Testis (tissue), 2 donors: ENCODE results near the gene CPLX3.

ENCODE experiments used
- CTCF ChIP-seq, 3 experiments: fragments of 450-650 bp in 2 of 3; fragments of 200-600 bp in 1 of 3; sonication (generic) in 1 of 3; IDR thresholded peaks; one replicate each; pipeline ENCODE4 v1.5.1; 2016 to 2019; ENCODE audit warnings: antibody characterized with exemption in 3 of 3, mild to moderate bottlenecking in 2 of 3, moderate library complexity in 1 of 3
- POLR2A ChIP-seq: fragments of 450-650 bp; IDR thresholded peaks from one replicate; pipeline ENCODE4 v1.6.1; 2017; ENCODE audit warnings: antibody characterized with exemption, mild to moderate bottlenecking, moderate library complexity

GRCh38 chr15:74783072-74783807 lies 43.2 kb upstream of the CPLX3 start:
- TF ChIP-seq CTCF (IDR thresholded peaks at IDR 0.05) (no peak), POLR2A (no peak)
